GM23338 (cell line): ENCODE results near the gene ARHGEF10L. TPM values are rescaled to one million over a fixed set of nuclear protein-coding genes. Genes with fewer than 3 reads are reported as not detected.

ENCODE experiments used
- ATAC-seq: fragments of 200-7000 bp; cut with Tn5 transposase; 3 replicates; pipeline ENCODE4 v1.9.1; 2020
- DNase-seq: peaks from one replicate; pipeline ENCODE4 v3.0.0-alpha.2; 2015; ENCODE audit warnings: low spot score
- H2AFZ ChIP-seq: fragments of 200-600 bp; sonication (generic); 2 replicates; pipeline ENCODE4 v1.8.0; 2016; ENCODE audit warnings: antibody characterized with exemption, mild to moderate bottlenecking, moderate library complexity
- H3F3A ChIP-seq: fragments of 200-600 bp; sonication (generic); replicated peaks from 2 replicates; pipeline ENCODE4 v1.8.0; 2017; ENCODE audit warnings: antibody characterized with exemption, mixed run types, low read depth
- H3K27ac ChIP-seq: fragments of 200-600 bp; sonication (generic); 2 replicates; pipeline ENCODE4 v1.6.1; 2016; ENCODE audit warnings: low read depth
- H3K27me3 ChIP-seq: fragments of 200-600 bp; sonication (generic); 2 replicates; pipeline ENCODE4 v1.8.0; 2016; ENCODE audit warnings: mild to moderate bottlenecking, mixed run types, moderate library complexity; ENCODE audit not compliant: insufficient read depth
- H3K36me3 ChIP-seq: fragments of 200-600 bp; sonication (generic); 2 replicates; pipeline ENCODE4 v1.8.0; 2016; ENCODE audit warnings: mild to moderate bottlenecking; ENCODE audit not compliant: insufficient read depth
- H3K4me1 ChIP-seq: fragments of 200-600 bp; sonication (generic); 2 replicates; pipeline ENCODE4 v1.8.0; 2016; ENCODE audit warnings: mild to moderate bottlenecking, moderate library complexity; ENCODE audit not compliant: insufficient read depth
- H3K4me2 ChIP-seq: fragments of 200-600 bp; sonication (generic); 2 replicates; pipeline ENCODE4 v1.7.1; 2017; ENCODE audit warnings: mixed run types
- H3K4me3 ChIP-seq: fragments of 200-600 bp; sonication (generic); 2 replicates; pipeline ENCODE4 v1.6.1; 2016; ENCODE audit warnings: mixed run types
- H3K79me2 ChIP-seq: fragments of 200-600 bp; sonication (generic); replicated peaks from 2 replicates; pipeline ENCODE4 v1.8.0; 2017; ENCODE audit warnings: mild to moderate bottlenecking; ENCODE audit not compliant: insufficient read depth
- H3K9me2 ChIP-seq: fragments of 200-600 bp; sonication (generic); 2 replicates; pipeline ENCODE4 v1.8.0; 2017; ENCODE audit not compliant: insufficient read depth
- H4K20me1 ChIP-seq: fragments of 200-600 bp; sonication (generic); replicated peaks from 2 replicates; pipeline ENCODE4 v1.8.0; 2017; ENCODE audit warnings: mild to moderate bottlenecking; ENCODE audit not compliant: insufficient read depth
- H3K27ac Mint-ChIP-seq: 2 replicates; pipeline ENCODE4 v1.8.0; 2020; ENCODE audit warnings: inconsistent platforms, mild to moderate bottlenecking, moderate library complexity, mixed read lengths
- H3K27me3 Mint-ChIP-seq: 3 replicates; pipeline ENCODE4 v1.8.0; 2022; ENCODE audit warnings: low read depth, mild to moderate bottlenecking, moderate library complexity, mixed read lengths, inconsistent platforms; ENCODE audit not compliant: insufficient read depth, poor library complexity
- H3K36me3 Mint-ChIP-seq: 3 replicates; pipeline ENCODE4 v1.8.0; 2021; ENCODE audit warnings: low read depth, mild to moderate bottlenecking, inconsistent platforms, moderate library complexity, mixed read lengths
- H3K4me1 Mint-ChIP-seq: 3 replicates; pipeline ENCODE4 v1.8.0; 2020; ENCODE audit warnings: mild to moderate bottlenecking, inconsistent platforms, mixed read lengths
- H3K4me3 Mint-ChIP-seq: 3 replicates; pipeline ENCODE4 v1.8.0; 2021; ENCODE audit warnings: moderate library complexity, mild to moderate bottlenecking, inconsistent platforms, mixed read lengths
- H3K9me3 Mint-ChIP-seq: 3 replicates; pipeline ENCODE4 v1.8.0; 2020; ENCODE audit warnings: moderate library complexity, mild to moderate bottlenecking, inconsistent platforms, mixed read lengths
- CREB1 ChIP-seq: fragments of 250-450 bp; sonication (Bioruptor Pico); IDR thresholded peaks from 2 replicates; pipeline ENCODE4 v1.5.0; 2020; ENCODE audit warnings: low read depth, mild to moderate bottlenecking, moderate library complexity
- EZH2phosphoT487 ChIP-seq: fragments of 200-600 bp; sonication (generic); IDR thresholded peaks from one replicate; pipeline ENCODE4 v1.8.1; 2018; ENCODE audit warnings: antibody characterized with exemption; ENCODE audit not compliant: unreplicated experiment
- NANOG ChIP-seq: IDR thresholded peaks from 2 replicates; pipeline ENCODE4 v1.6.1; 2016; ENCODE audit warnings: antibody characterized with exemption, borderline replicate concordance
- POLR2AphosphoS5 ChIP-seq: IDR thresholded peaks from 2 replicates; pipeline ENCODE4 v1.6.1; 2016; ENCODE audit warnings: antibody characterized with exemption, low read depth
- STAT1 ChIP-seq: IDR thresholded peaks from one replicate; pipeline ENCODE4 v1.6.1; 2016; ENCODE audit warnings: antibody characterized with exemption; ENCODE audit not compliant: unreplicated experiment
- ZNF114 ChIP-seq: fragments of 250-450 bp; sonication (Bioruptor Pico); IDR thresholded peaks from 2 replicates; pipeline ENCODE4 v1.5.0; 2020; ENCODE audit warnings: mild to moderate bottlenecking, moderate library complexity
- ZNF331 ChIP-seq: fragments of 250-450 bp; sonication (Bioruptor Pico); IDR thresholded peaks from 2 replicates; pipeline ENCODE4 v1.5.0; 2020; ENCODE audit warnings: low read depth, mild to moderate bottlenecking, moderate library complexity
- polyA plus RNA-seq: library from polyadenylated mRNA; unstranded; fragments of >200 nt; fragmentation: Nextera tagmentation; extraction: Ambion mirVana; gene quantifications from 2 replicates; pipeline ENCODE4 v1.2.1, GENCODE V29; 2016
- total RNA-seq: library from RNA; depleted of rRNA; stranded (reverse); fragments of >200 nt; shearing (Covaris generic); gene quantifications from 2 replicates; pipeline ENCODE4 v1.2.3, GENCODE V29; 2014
- TF ChIP-seq, protein P1 (sequence below): fragments of 250-450 bp; sonication (Bioruptor Pico); IDR thresholded peaks from 2 replicates; pipeline ENCODE4 v1.5.0; 2020; ENCODE audit warnings: mild to moderate bottlenecking, moderate library complexity
- TF ChIP-seq, protein P2 (sequence below): IDR thresholded peaks from one replicate; pipeline ENCODE4 v1.6.1; 2018; ENCODE audit warnings: antibody characterized with exemption; ENCODE audit not compliant: unreplicated experiment
- TF ChIP-seq, protein P3 (sequence below), 2 experiments: fragments of 200-600 bp in 1 of 2; sonication (generic) in 1 of 2; conservative IDR thresholded peaks; 2 replicates each; pipeline versions ENCODE4 v1.5.1 to v1.6.1; 2016 to 2017; ENCODE audit warnings: antibody characterized with exemption in 2 of 2, low read depth in 2 of 2, mild to moderate bottlenecking in 2 of 2, moderate library complexity in 1 of 2

Gene ARHGEF10L
- total and polyA plus RNA-seq, 2 experiments from 2014 or later: 12.1 to 46.8 TPM

DNA sequence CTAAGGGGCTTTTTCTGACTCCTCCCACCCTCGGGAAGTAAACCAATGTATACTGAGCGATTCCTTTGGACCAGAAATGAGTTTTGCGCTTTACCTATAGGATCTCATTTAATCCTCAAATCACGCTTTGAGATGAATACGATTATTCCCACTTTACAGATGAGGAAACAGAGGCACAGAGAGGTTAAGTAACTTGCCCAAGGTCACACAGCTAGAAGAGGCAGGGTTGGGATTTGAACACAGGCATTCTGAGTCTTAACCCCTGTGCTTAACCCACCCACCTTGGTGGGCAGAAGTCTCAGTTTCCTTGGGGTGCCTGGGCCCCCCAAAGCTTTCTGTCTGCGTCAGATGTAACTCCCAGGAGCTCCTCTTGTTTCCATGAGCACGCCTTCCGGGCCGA lies 129.8 kb downstream of the ARHGEF10L start:
- Mint-ChIP-seq H3K4me3 (no peak overlapping the region), H3K27me3 (peaks cover 18% of the 10 kb centered on the region), H3K9me3 (no peaks in the 10 kb centered on the region; the same call in 2 of the 3 replicates), H3K36me3 (peaks cover 38% of the 10 kb centered on the region), H3K27ac (no peak overlapping the region), H3K4me1 (peaks cover 35% of the 10 kb centered on the region)
- Histone ChIP-seq H3K4me2 (no peak overlapping the region), H3K27me3 (no peaks in the 10 kb centered on the region), H3K36me3 (0 out of 2 replicates have a peak, but pooled peaks cover 4% of the 10 kb centered on the region), H2AFZ (no peak overlapping the region), H3K9me2 (no peaks in the 10 kb centered on the region), H3K27ac (no peak overlapping the region), H4K20me1 (peaks cover 4% of the 10 kb centered on the region), H3K79me2 (0 out of 2 replicates have a peak, but pooled peaks cover 3% of the 10 kb centered on the region), H3K4me3 (no peak overlapping the region), H3K4me1 (peaks cover 11% of the 10 kb centered on the region; the same call in 1 of the 2 replicates), H3F3A (no peaks in the 10 kb centered on the region)
- TF ChIP-seq CREB1 (CRISPR knock-in tag) (no peak), EZH2phosphoT487 (no peak), ZNF114 (CRISPR knock-in tag) (no peak), STAT1 (no peak), ZNF331 (no peak), POLR2AphosphoS5 (no peak), NANOG (no peak)
- TF ChIP-seq, protein P1, sequence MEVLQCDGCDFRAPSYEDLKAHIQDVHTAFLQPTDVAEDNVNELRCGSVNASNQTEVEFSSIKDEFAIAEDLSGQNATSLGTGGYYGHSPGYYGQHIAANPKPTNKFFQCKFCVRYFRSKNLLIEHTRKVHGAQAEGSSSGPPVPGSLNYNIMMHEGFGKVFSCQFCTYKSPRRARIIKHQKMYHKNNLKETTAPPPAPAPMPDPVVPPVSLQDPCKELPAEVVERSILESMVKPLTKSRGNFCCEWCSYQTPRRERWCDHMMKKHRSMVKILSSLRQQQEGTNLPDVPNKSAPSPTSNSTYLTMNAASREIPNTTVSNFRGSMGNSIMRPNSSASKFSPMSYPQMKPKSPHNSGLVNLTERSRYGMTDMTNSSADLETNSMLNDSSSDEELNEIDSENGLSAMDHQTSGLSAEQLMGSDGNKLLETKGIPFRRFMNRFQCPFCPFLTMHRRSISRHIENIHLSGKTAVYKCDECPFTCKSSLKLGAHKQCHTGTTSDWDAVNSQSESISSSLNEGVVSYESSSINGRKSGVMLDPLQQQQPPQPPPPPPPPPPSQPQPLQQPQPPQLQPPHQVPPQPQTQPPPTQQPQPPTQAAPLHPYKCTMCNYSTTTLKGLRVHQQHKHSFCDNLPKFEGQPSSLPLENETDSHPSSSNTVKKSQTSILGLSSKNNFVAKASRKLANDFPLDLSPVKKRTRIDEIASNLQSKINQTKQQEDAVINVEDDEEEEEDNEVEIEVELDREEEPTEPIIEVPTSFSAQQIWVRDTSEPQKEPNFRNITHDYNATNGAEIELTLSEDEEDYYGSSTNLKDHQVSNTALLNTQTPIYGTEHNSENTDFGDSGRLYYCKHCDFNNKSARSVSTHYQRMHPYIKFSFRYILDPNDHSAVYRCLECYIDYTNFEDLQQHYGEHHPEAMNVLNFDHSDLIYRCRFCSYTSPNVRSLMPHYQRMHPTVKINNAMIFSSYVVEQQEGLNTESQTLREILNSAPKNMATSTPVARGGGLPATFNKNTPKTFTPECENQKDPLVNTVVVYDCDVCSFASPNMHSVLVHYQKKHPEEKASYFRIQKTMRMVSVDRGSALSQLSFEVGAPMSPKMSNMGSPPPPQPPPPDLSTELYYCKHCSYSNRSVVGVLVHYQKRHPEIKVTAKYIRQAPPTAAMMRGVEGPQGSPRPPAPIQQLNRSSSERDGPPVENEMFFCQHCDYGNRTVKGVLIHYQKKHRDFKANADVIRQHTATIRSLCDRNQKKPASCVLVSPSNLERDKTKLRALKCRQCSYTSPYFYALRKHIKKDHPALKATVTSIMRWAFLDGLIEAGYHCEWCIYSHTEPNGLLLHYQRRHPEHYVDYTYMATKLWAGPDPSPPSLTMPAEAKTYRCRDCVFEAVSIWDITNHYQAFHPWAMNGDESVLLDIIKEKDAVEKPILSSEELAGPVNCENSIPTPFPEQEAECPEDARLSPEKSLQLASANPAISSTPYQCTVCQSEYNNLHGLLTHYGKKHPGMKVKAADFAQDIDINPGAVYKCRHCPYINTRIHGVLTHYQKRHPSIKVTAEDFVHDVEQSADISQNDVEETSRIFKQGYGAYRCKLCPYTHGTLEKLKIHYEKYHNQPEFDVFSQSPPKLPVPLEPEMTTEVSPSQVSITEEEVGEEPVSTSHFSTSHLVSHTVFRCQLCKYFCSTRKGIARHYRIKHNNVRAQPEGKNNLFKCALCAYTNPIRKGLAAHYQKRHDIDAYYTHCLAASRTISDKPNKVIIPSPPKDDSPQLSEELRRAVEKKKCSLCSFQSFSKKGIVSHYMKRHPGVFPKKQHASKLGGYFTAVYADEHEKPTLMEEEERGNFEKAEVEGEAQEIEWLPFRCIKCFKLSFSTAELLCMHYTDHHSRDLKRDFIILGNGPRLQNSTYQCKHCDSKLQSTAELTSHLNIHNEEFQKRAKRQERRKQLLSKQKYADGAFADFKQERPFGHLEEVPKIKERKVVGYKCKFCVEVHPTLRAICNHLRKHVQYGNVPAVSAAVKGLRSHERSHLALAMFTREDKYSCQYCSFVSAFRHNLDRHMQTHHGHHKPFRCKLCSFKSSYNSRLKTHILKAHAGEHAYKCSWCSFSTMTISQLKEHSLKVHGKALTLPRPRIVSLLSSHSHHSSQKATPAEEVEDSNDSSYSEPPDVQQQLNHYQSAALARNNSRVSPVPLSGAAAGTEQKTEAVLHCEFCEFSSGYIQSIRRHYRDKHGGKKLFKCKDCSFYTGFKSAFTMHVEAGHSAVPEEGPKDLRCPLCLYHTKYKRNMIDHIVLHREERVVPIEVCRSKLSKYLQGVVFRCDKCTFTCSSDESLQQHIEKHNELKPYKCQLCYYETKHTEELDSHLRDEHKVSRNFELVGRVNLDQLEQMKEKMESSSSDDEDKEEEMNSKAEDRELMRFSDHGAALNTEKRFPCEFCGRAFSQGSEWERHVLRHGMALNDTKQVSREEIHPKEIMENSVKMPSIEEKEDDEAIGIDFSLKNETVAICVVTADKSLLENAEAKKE (CRISPR knock-in tag): no peak
- TF ChIP-seq, protein P2, sequence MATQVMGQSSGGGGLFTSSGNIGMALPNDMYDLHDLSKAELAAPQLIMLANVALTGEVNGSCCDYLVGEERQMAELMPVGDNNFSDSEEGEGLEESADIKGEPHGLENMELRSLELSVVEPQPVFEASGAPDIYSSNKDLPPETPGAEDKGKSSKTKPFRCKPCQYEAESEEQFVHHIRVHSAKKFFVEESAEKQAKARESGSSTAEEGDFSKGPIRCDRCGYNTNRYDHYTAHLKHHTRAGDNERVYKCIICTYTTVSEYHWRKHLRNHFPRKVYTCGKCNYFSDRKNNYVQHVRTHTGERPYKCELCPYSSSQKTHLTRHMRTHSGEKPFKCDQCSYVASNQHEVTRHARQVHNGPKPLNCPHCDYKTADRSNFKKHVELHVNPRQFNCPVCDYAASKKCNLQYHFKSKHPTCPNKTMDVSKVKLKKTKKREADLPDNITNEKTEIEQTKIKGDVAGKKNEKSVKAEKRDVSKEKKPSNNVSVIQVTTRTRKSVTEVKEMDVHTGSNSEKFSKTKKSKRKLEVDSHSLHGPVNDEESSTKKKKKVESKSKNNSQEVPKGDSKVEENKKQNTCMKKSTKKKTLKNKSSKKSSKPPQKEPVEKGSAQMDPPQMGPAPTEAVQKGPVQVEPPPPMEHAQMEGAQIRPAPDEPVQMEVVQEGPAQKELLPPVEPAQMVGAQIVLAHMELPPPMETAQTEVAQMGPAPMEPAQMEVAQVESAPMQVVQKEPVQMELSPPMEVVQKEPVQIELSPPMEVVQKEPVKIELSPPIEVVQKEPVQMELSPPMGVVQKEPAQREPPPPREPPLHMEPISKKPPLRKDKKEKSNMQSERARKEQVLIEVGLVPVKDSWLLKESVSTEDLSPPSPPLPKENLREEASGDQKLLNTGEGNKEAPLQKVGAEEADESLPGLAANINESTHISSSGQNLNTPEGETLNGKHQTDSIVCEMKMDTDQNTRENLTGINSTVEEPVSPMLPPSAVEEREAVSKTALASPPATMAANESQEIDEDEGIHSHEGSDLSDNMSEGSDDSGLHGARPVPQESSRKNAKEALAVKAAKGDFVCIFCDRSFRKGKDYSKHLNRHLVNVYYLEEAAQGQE: no peak
- TF ChIP-seq, protein P3, sequence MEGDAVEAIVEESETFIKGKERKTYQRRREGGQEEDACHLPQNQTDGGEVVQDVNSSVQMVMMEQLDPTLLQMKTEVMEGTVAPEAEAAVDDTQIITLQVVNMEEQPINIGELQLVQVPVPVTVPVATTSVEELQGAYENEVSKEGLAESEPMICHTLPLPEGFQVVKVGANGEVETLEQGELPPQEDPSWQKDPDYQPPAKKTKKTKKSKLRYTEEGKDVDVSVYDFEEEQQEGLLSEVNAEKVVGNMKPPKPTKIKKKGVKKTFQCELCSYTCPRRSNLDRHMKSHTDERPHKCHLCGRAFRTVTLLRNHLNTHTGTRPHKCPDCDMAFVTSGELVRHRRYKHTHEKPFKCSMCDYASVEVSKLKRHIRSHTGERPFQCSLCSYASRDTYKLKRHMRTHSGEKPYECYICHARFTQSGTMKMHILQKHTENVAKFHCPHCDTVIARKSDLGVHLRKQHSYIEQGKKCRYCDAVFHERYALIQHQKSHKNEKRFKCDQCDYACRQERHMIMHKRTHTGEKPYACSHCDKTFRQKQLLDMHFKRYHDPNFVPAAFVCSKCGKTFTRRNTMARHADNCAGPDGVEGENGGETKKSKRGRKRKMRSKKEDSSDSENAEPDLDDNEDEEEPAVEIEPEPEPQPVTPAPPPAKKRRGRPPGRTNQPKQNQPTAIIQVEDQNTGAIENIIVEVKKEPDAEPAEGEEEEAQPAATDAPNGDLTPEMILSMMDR (conservative IDR thresholded peaks at IDR 0.05; ENCODE audit: low read depth in 2 of 2): no peak
- DNase-seq: no peak
- ATAC-seq: no peak
